ENCODE data around the gene GGCT.

Gene GGCT

DNA sequence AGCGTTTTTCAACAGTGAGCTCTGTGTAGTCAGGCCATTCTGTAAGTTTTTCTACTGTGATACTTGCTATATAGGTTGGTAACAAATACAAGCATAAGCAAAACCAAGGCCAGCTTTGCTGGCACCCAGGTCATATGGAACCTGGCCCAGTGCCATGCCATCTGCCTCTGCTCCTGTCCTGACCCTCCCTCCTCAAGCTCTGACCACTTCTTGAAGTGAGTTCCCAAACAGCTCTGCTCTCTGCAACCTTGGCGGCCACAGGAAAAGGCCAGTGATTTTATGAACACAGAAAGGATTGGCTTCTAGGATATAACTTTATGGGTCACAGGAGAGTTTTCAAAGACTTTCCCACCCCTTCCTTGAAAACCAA, 38.8 kb downstream of the GGCT start:
- Histone ChIP-seq H3K27ac (ENCODE audit: low read depth, low read length) (no peak overlapping the region), H3K9me3 (ENCODE audit: insufficient read depth, low read depth, low read length) (peaks cover 3% of the 10 kb centered on the region), H3K4me1 (ENCODE audit: control insufficient read depth in 1 of 2, insufficient read depth in 2 of 2, low read length in 2 of 2) (peaks cover 16 to 20% of the 10 kb centered on the region in 2 experiments), H2BK5ac (ENCODE audit: low read depth, low read length, poor library complexity) (no peak overlapping the region), H2BK120ac (ENCODE audit: insufficient read depth, low read length, poor library complexity) (no peak overlapping the region), H3K4me3 (ENCODE audit: low read depth, low read length) (no peak overlapping the region), H3K18ac (ENCODE audit: low read length) (no peak overlapping the region), H3K79me1 (ENCODE audit: low read length) (peaks cover 8% of the 10 kb centered on the region), H3K4ac (ENCODE audit: low read depth, low read length) (no peak overlapping the region), H2AK5ac (ENCODE audit: low read length) (no peak overlapping the region), H4K12ac (ENCODE audit: low read depth, low read length) (no peak overlapping the region), H4K91ac (ENCODE audit: low read depth, low read length) (no peak overlapping the region), H2BK12ac (ENCODE audit: low read length) (no peak overlapping the region), H4K8ac (ENCODE audit: low read depth, low read length) (no peak overlapping the region), H3K79me2 (ENCODE audit: control insufficient read depth, insufficient read depth, low read length, poor library complexity) (peaks cover 2% of the 10 kb centered on the region), H3K36me3 (ENCODE audit: control insufficient read depth in 1 of 2, insufficient read depth in 2 of 2, low read length in 2 of 2) (peaks cover 0 to 3% of the 10 kb centered on the region in 2 experiments), H2AFZ (ENCODE audit: insufficient read depth, low read length, poor library complexity) (peak overlapping the region; percentile 41), H3K9ac (ENCODE audit: low read length) (no peak overlapping the region), H3K23ac (ENCODE audit: low read length) (no peak overlapping the region), H3K27me3 (ENCODE audit: insufficient read depth, low read length) (no peaks in the 10 kb centered on the region), H3K4me2 (ENCODE audit: low read length) (no peak overlapping the region), H3K14ac (ENCODE audit: low read length) (no peak overlapping the region)
- no CpG with 5 or more reads among the region's 2 CpGs for WGBS (ENCODE audit: extremely low coverage, insufficient coverage, insufficient read length)
- no peak for DNase-seq

DNA sequence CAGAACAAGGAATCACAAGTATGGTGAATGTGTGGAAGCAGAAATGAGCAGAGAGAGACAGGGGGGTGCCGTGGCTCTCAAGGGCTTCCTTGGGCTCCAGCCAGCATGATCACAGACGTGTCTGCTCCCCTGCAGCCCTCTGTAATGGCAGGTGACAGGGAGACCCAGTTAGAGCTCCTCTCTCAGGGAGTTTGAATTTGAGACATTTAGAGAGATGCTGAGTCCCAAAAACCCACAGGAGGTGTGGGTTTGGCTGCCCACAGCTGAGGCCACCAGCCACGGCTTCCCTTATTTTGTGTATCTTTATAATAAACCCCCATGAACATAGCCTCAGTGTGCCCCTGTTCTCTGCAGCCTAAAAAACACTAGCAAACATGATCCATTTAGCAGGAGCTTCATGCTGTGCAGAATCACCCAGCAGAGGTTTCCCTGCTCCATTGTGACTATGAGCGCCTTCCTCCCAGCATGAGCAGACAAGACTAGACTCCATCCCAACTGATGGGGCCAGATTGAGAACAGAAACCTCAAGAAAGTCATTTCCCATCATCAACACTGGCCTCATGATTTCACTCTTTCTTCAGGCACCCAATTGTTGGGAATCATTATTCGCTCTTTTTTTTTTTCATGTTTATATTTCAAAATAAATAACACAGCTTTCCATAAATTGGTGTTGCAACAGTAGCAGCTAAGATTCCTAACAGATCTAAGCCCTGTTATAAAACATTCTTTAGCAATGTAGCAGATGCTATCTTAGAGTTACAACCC, 39.4 kb downstream of the GGCT start:
- Histone ChIP-seq H3K14ac (ENCODE audit: low read length) (no peak overlapping the region), H3K27ac (ENCODE audit: low read depth, low read length) (no peak overlapping the region), H3K79me2 (ENCODE audit: control insufficient read depth, insufficient read depth, low read length, poor library complexity) (peaks cover 5% of the 10 kb centered on the region), H4K91ac (ENCODE audit: low read depth, low read length) (no peak overlapping the region), H4K12ac (ENCODE audit: low read depth, low read length) (no peak overlapping the region), H3K23ac (ENCODE audit: low read length) (no peak overlapping the region), H3K27me3 (ENCODE audit: insufficient read depth, low read length) (no peaks in the 10 kb centered on the region), H3K4me2 (ENCODE audit: low read length) (no peak overlapping the region), H3K4me3 (ENCODE audit: low read depth, low read length) (no peak overlapping the region), H3K36me3 (ENCODE audit: control insufficient read depth in 1 of 2, insufficient read depth in 2 of 2, low read length in 2 of 2) (peaks cover 0 to 3% of the 10 kb centered on the region in 2 experiments), H2BK120ac (ENCODE audit: insufficient read depth, low read length, poor library complexity) (no peak overlapping the region), H2AFZ (ENCODE audit: insufficient read depth, low read length, poor library complexity) (no peak overlapping the region), H2BK5ac (ENCODE audit: low read depth, low read length, poor library complexity) (no peak overlapping the region), H4K8ac (ENCODE audit: low read depth, low read length) (no peak overlapping the region), H2AK5ac (ENCODE audit: low read length) (no peak overlapping the region), H3K9ac (ENCODE audit: low read length) (no peak overlapping the region), H2BK12ac (ENCODE audit: low read length) (no peak overlapping the region), H3K4ac (ENCODE audit: low read depth, low read length) (no peak overlapping the region), H3K9me3 (ENCODE audit: insufficient read depth, low read depth, low read length) (peaks cover 3% of the 10 kb centered on the region), H3K79me1 (ENCODE audit: low read length) (peaks cover 13% of the 10 kb centered on the region), H3K18ac (ENCODE audit: low read length) (peak overlapping the region; percentile 11), H3K4me1 (ENCODE audit: control insufficient read depth in 1 of 2, insufficient read depth in 2 of 2, low read length in 2 of 2) (peaks cover 18 to 25% of the 10 kb centered on the region in 2 experiments)
- DNase-seq: peak in 1 of 2 donors; percentile 46
- WGBS (ENCODE audit: extremely low coverage, insufficient coverage, insufficient read length): no CpG with 5 or more reads among the region's 5 CpGs

DNA sequence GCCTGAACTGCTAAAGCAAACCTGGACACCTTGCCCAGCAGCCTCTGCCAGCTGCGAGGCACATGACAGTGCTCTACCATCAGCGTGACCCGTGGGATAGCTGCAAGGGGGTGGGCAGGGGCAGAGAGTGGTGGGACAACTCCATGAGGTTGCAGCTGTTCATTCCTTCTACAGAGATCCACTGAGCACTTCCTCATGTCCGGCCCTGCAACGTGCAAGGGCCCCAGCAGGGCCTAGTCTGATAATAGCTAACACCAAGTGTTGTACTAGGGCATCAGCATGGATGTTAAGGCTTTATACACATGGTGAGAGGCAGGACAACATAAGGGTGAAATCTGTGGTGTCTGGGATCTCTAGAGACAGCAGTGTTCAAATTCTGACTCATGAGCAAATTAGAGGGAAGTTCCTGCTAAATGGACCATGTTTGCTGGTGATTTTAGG, 40.4 kb downstream of the GGCT start:
- no peak overlapping the region for H3K23ac ChIP-seq (ENCODE audit: low read length)
- no peak overlapping the region for H3K9ac ChIP-seq (ENCODE audit: low read length)
- no peak overlapping the region for H3K4me3 ChIP-seq (ENCODE audit: low read depth, low read length)
- no peak for DNase-seq
- H3K79me1 ChIP-seq (ENCODE audit: low read length): peaks cover 12% of the 10 kb centered on the region
- peak overlapping the region; percentile 20 for H3K14ac ChIP-seq (ENCODE audit: low read length)
- peak overlapping the region; percentile 44 for H2AK5ac ChIP-seq (ENCODE audit: low read length)
- H3K4me1 ChIP-seq (ENCODE audit: control insufficient read depth in 1 of 2, insufficient read depth in 2 of 2, low read length in 2 of 2): peaks cover 11 to 19% of the 10 kb centered on the region in 2 experiments
- no peaks in the 10 kb centered on the region for H3K27me3 ChIP-seq (ENCODE audit: insufficient read depth, low read length)
- no peak overlapping the region for H2AFZ ChIP-seq (ENCODE audit: insufficient read depth, low read length, poor library complexity)
- H4K12ac ChIP-seq (ENCODE audit: low read depth, low read length): no peak overlapping the region
- H2BK5ac ChIP-seq (ENCODE audit: low read depth, low read length, poor library complexity): no peak overlapping the region
- peak overlapping the region; percentile 21 for H3K18ac ChIP-seq (ENCODE audit: low read length)
- H3K9me3 ChIP-seq (ENCODE audit: insufficient read depth, low read depth, low read length): peaks cover 3% of the 10 kb centered on the region
- H4K8ac ChIP-seq (ENCODE audit: low read depth, low read length): no peak overlapping the region
- H3K36me3 ChIP-seq (ENCODE audit: control insufficient read depth in 1 of 2, insufficient read depth in 2 of 2, low read length in 2 of 2): peaks cover 0 to 3% of the 10 kb centered on the region in 2 experiments
- no peak overlapping the region for H2BK12ac ChIP-seq (ENCODE audit: low read length)
- peaks cover 6% of the 10 kb centered on the region for H3K79me2 ChIP-seq (ENCODE audit: control insufficient read depth, insufficient read depth, low read length, poor library complexity)
- H3K27ac ChIP-seq (ENCODE audit: low read depth, low read length): no peak overlapping the region
- no peak overlapping the region for H3K4me2 ChIP-seq (ENCODE audit: low read length)
- no CpG with 5 or more reads among the region's 5 CpGs for WGBS (ENCODE audit: extremely low coverage, insufficient coverage, insufficient read length)
- peak overlapping the region; percentile 30 for H3K4ac ChIP-seq (ENCODE audit: low read depth, low read length)
- no peak overlapping the region for H2BK120ac ChIP-seq (ENCODE audit: insufficient read depth, low read length, poor library complexity)
- H4K91ac ChIP-seq (ENCODE audit: low read depth, low read length): no peak overlapping the region

DNA sequence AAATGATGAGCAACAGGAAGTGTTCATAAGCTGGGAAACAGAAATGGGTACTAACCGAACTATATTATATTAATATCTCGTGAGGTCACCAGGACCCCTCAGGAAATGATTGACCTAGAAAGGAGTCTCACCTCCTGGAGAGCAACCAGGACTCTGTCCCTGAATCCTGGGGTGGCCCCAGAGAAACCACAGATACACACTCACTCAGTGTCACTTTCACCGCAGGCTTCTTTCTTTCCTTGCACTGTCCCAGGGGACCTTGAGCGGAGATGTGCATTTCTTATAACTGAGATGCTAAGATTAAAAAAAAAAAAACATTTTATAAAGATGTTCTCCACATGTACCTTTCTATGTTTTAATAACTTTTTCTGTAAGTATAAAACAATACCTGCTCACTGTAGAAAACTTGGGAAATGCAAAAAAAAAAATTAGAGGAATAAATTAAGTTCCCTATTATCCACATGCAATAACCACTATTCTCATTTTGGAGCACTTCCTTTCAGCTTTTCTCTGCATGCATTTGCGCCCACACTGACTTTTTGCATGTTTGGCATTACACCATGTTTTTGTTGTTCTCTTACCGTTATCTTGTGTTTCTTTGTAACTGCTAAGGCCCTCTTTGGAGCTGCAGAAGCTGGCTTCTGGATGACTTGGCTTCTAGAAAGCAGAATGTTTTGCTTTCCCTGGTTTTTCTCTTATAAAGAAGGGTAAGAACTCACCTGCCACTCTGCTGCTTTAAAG, 41.1 kb downstream of the GGCT start:
- Histone ChIP-seq H3K4me3 (ENCODE audit: low read depth, low read length) (no peak overlapping the region), H2AK5ac (ENCODE audit: low read length) (peak overlapping the region; percentile 44), H3K79me2 (ENCODE audit: control insufficient read depth, insufficient read depth, low read length, poor library complexity) (peaks cover 4% of the 10 kb centered on the region), H2AFZ (ENCODE audit: insufficient read depth, low read length, poor library complexity) (no peak overlapping the region), H3K9me3 (ENCODE audit: insufficient read depth, low read depth, low read length) (peaks cover 3% of the 10 kb centered on the region), H2BK120ac (ENCODE audit: insufficient read depth, low read length, poor library complexity) (no peak overlapping the region), H3K23ac (ENCODE audit: low read length) (no peak overlapping the region), H3K4me2 (ENCODE audit: low read length) (no peak overlapping the region), H3K14ac (ENCODE audit: low read length) (no peak overlapping the region), H3K79me1 (ENCODE audit: low read length) (peaks cover 8% of the 10 kb centered on the region), H3K27me3 (ENCODE audit: insufficient read depth, low read length) (no peaks in the 10 kb centered on the region), H3K9ac (ENCODE audit: low read length) (no peak overlapping the region), H3K18ac (ENCODE audit: low read length) (no peak overlapping the region), H3K4me1 (ENCODE audit: control insufficient read depth in 1 of 2, insufficient read depth in 2 of 2, low read length in 2 of 2) (peaks cover 8 to 14% of the 10 kb centered on the region in 2 experiments), H4K12ac (ENCODE audit: low read depth, low read length) (no peak overlapping the region), H2BK12ac (ENCODE audit: low read length) (no peak overlapping the region), H3K27ac (ENCODE audit: low read depth, low read length) (no peak overlapping the region), H3K36me3 (ENCODE audit: control insufficient read depth in 1 of 2, insufficient read depth in 2 of 2, low read length in 2 of 2) (peaks cover 0 to 3% of the 10 kb centered on the region in 2 experiments), H3K4ac (ENCODE audit: low read depth, low read length) (no peak overlapping the region), H2BK5ac (ENCODE audit: low read depth, low read length, poor library complexity) (no peak overlapping the region), H4K8ac (ENCODE audit: low read depth, low read length) (no peak overlapping the region), H4K91ac (ENCODE audit: low read depth, low read length) (no peak overlapping the region)
- WGBS (ENCODE audit: extremely low coverage, insufficient coverage, insufficient read length): no CpG with 5 or more reads among the region's 6 CpGs
- DNase-seq: no peak
